ENCODE data around the gene ZNF891.
A peak's percentile ranks its signal among the peaks of the same experiment; 100 is the strongest.

The ZNF891 gene

GRCh38 chr12:133130038-133130807 is at the start of gene ZNF891, which contains the start of gene ZNF10:
Gene ZNF891, minus strand, starts transcription at chr12:133130274. Its CDS starts 8,356 bp downstream, at chr12:133121918.
Gene ZNF10, plus strand, starts transcription at chr12:133130627. Its CDS starts 13,866 bp downstream, at chr12:133144493.
- Histone ChIP-seq H3K4me3 (ENCODE audit: low read length) (peak within 1 kb of the TSS; percentile 56), H3K27me3 (ENCODE audit: control insufficient read depth, insufficient read depth, low read length) (no peaks in the 10 kb centered on the region), H3K36me3 (ENCODE audit: control insufficient read depth, insufficient read depth, low read length) (no peaks in the 10 kb centered on the region), H3K9me3 (ENCODE audit: control insufficient read depth, low read length) (peaks cover 6% of the 10 kb centered on the region), H3K4me1 (ENCODE audit: control insufficient read depth, insufficient read depth, low read length) (no peaks in the 10 kb centered on the region), H3K9ac (ENCODE audit: low read length) (peak within 1 kb of the TSS; percentile 62)

- no peak overlapping the region for H3K4me3 ChIP-seq (ENCODE audit: low read length)
- H3K27me3 ChIP-seq (ENCODE audit: control insufficient read depth, insufficient read depth, low read length): no peaks in the 10 kb centered on the region
- H3K36me3 ChIP-seq (ENCODE audit: control insufficient read depth, insufficient read depth, low read length): no peaks in the 10 kb centered on the region
- H3K4me1 ChIP-seq (ENCODE audit: control insufficient read depth, insufficient read depth, low read length): no peaks in the 10 kb centered on the region
- no peak overlapping the region for H3K9ac ChIP-seq (ENCODE audit: low read length)
- no peaks in the 10 kb centered on the region for H3K9me3 ChIP-seq (ENCODE audit: control insufficient read depth, low read length)
Observed at GRCh38 chr12:133174901-133175300, 44.8 kb upstream of the ZNF891 start.

- no peaks in the 10 kb centered on the region for H3K4me1 ChIP-seq (ENCODE audit: control insufficient read depth, insufficient read depth, low read length)
- H3K4me3 ChIP-seq (ENCODE audit: low read length): no peak overlapping the region
- no peaks in the 10 kb centered on the region for H3K27me3 ChIP-seq (ENCODE audit: control insufficient read depth, insufficient read depth, low read length)
- H3K9me3 ChIP-seq (ENCODE audit: control insufficient read depth, low read length): no peaks in the 10 kb centered on the region
- no peak overlapping the region for H3K9ac ChIP-seq (ENCODE audit: low read length)
- H3K36me3 ChIP-seq (ENCODE audit: control insufficient read depth, insufficient read depth, low read length): no peaks in the 10 kb centered on the region
Observed at GRCh38 chr12:133172491-133172890, 42.4 kb upstream of the ZNF891 start.

GRCh38 chr12:133165776-133166175 is 35.7 kb upstream of the ZNF891 start:
- H3K4me3 ChIP-seq (ENCODE audit: low read length): no peak overlapping the region
- no peak overlapping the region for H3K9ac ChIP-seq (ENCODE audit: low read length)
- H3K27me3 ChIP-seq (ENCODE audit: control insufficient read depth, insufficient read depth, low read length): no peaks in the 10 kb centered on the region
- no peaks in the 10 kb centered on the region for H3K36me3 ChIP-seq (ENCODE audit: control insufficient read depth, insufficient read depth, low read length)
- H3K4me1 ChIP-seq (ENCODE audit: control insufficient read depth, insufficient read depth, low read length): no peaks in the 10 kb centered on the region
- H3K9me3 ChIP-seq (ENCODE audit: control insufficient read depth, low read length): no peaks in the 10 kb centered on the region

GRCh38 chr12:133156125-133156690 is 26.1 kb upstream of the ZNF891 start:
- Histone ChIP-seq H3K36me3 (ENCODE audit: control insufficient read depth, insufficient read depth, low read length) (peaks cover 12% of the 10 kb centered on the region), H3K4me1 (ENCODE audit: control insufficient read depth, insufficient read depth, low read length) (no peaks in the 10 kb centered on the region), H3K4me3 (ENCODE audit: low read length) (no peak overlapping the region), H3K9ac (ENCODE audit: low read length) (no peak overlapping the region), H3K9me3 (ENCODE audit: control insufficient read depth, low read length) (peaks cover 17% of the 10 kb centered on the region), H3K27me3 (ENCODE audit: control insufficient read depth, insufficient read depth, low read length) (no peaks in the 10 kb centered on the region)

GRCh38 chr12:133145981-133146380 is 15.9 kb upstream of the ZNF891 start:
- H3K4me3 ChIP-seq (ENCODE audit: low read length): no peak overlapping the region

GRCh38 chr12:133135747-133136146 is 5.7 kb upstream of the ZNF891 start:
- H3K9me3 ChIP-seq (ENCODE audit: control insufficient read depth, low read length): peaks cover 16% of the 10 kb centered on the region
- H3K9ac ChIP-seq (ENCODE audit: low read length): no peak overlapping the region
- H3K27me3 ChIP-seq (ENCODE audit: control insufficient read depth, insufficient read depth, low read length): no peaks in the 10 kb centered on the region
- H3K4me1 ChIP-seq (ENCODE audit: control insufficient read depth, insufficient read depth, low read length): no peaks in the 10 kb centered on the region
- H3K36me3 ChIP-seq (ENCODE audit: control insufficient read depth, insufficient read depth, low read length): no peaks in the 10 kb centered on the region
- no peak overlapping the region for H3K4me3 ChIP-seq (ENCODE audit: low read length)

More at GRCh38 chr12:133145981-133146380, 15.9 kb upstream of the ZNF891 start:
- H3K36me3 ChIP-seq (ENCODE audit: control insufficient read depth, insufficient read depth, low read length): no peaks in the 10 kb centered on the region
- no peaks in the 10 kb centered on the region for H3K4me1 ChIP-seq (ENCODE audit: control insufficient read depth, insufficient read depth, low read length)
- peaks cover 3% of the 10 kb centered on the region for H3K9me3 ChIP-seq (ENCODE audit: control insufficient read depth, low read length)
- no peaks in the 10 kb centered on the region for H3K27me3 ChIP-seq (ENCODE audit: control insufficient read depth, insufficient read depth, low read length)
- H3K9ac ChIP-seq (ENCODE audit: low read length): no peak overlapping the region

GRCh38 chr12:133130808-133131128 is 694 bp upstream of the ZNF891 start:
- no peaks in the 10 kb centered on the region for H3K27me3 ChIP-seq (ENCODE audit: control insufficient read depth, insufficient read depth, low read length)
- H3K4me3 ChIP-seq (ENCODE audit: low read length): peak overlapping the region; percentile 56
- H3K9me3 ChIP-seq (ENCODE audit: control insufficient read depth, low read length): peaks cover under 1% of the 10 kb centered on the region
- H3K9ac ChIP-seq (ENCODE audit: low read length): peak overlapping the region; percentile 62
- no peaks in the 10 kb centered on the region for H3K36me3 ChIP-seq (ENCODE audit: control insufficient read depth, insufficient read depth, low read length)
- no peaks in the 10 kb centered on the region for H3K4me1 ChIP-seq (ENCODE audit: control insufficient read depth, insufficient read depth, low read length)

GRCh38 chr12:133129368-133130037 is 571 bp downstream of the ZNF891 start:
- peak overlapping the region; percentile 56 for H3K4me3 ChIP-seq (ENCODE audit: low read length)
- H3K9me3 ChIP-seq (ENCODE audit: control insufficient read depth, low read length): peaks cover 9% of the 10 kb centered on the region
- no peaks in the 10 kb centered on the region for H3K4me1 ChIP-seq (ENCODE audit: control insufficient read depth, insufficient read depth, low read length)
- no peaks in the 10 kb centered on the region for H3K27me3 ChIP-seq (ENCODE audit: control insufficient read depth, insufficient read depth, low read length)
- peak overlapping the region; percentile 62 for H3K9ac ChIP-seq (ENCODE audit: low read length)
- no peaks in the 10 kb centered on the region for H3K36me3 ChIP-seq (ENCODE audit: control insufficient read depth, insufficient read depth, low read length)

GRCh38 chr12:133124674-133125073 is 5.4 kb downstream of the ZNF891 start:
- H3K9ac ChIP-seq (ENCODE audit: low read length): no peak overlapping the region
- H3K27me3 ChIP-seq (ENCODE audit: control insufficient read depth, insufficient read depth, low read length): no peaks in the 10 kb centered on the region
- peaks cover 24% of the 10 kb centered on the region for H3K9me3 ChIP-seq (ENCODE audit: control insufficient read depth, low read length)
- no peak overlapping the region for H3K4me3 ChIP-seq (ENCODE audit: low read length)
- no peaks in the 10 kb centered on the region for H3K4me1 ChIP-seq (ENCODE audit: control insufficient read depth, insufficient read depth, low read length)
- H3K36me3 ChIP-seq (ENCODE audit: control insufficient read depth, insufficient read depth, low read length): no peaks in the 10 kb centered on the region

GRCh38 chr12:133120385-133121191 is 9.5 kb downstream of the ZNF891 start:
- Histone ChIP-seq H3K36me3 (ENCODE audit: control insufficient read depth, insufficient read depth, low read length) (no peaks in the 10 kb centered on the region), H3K4me3 (ENCODE audit: low read length) (no peak overlapping the region), H3K27me3 (ENCODE audit: control insufficient read depth, insufficient read depth, low read length) (no peaks in the 10 kb centered on the region), H3K9ac (ENCODE audit: low read length) (no peak overlapping the region), H3K9me3 (ENCODE audit: control insufficient read depth, low read length) (peaks cover 43% of the 10 kb centered on the region), H3K4me1 (ENCODE audit: control insufficient read depth, insufficient read depth, low read length) (no peaks in the 10 kb centered on the region)
